Stomach (tissue), 9 donors: ENCODE data around the gene IL16. TPM values are rescaled to one million over a fixed set of nuclear protein-coding genes. Genes with fewer than 3 reads are reported as not detected.
A peak's percentile ranks its signal among the peaks of the same experiment; 100 is the strongest.

Experiments
- DNase-seq, 2 donors: peaks; one replicate each; pipeline versions ENCODE4 v3.0.0 to v3.0.0-alpha.2; 2013 to 2019
- H3K27ac ChIP-seq, 5 donors: fragments of 200-600 bp in 4 of 5; sonication (generic) in 4 of 5; one replicate each; pipeline ENCODE4 v1.5.1; 2013 to 2019; ENCODE audit warnings: mild to moderate bottlenecking in 1 of 5, moderate library complexity in 1 of 5
- H3K27me3 ChIP-seq, 3 donors: fragments of 200-600 bp; sonication (generic); one replicate each; pipeline ENCODE4 v1.5.1; 2017 to 2019; ENCODE audit warnings: mixed run types in 1 of 3
- H3K36me3 ChIP-seq, 4 donors: fragments of 200-600 bp; sonication (generic); 1 replicate in 3 of 4; 2 replicates in 1 of 4; pipeline ENCODE4 v1.5.1; 2016 to 2019
- H3K4me1 ChIP-seq, 4 donors: fragments of 200-600 bp; sonication (generic); one replicate each; pipeline ENCODE4 v1.5.1; 2016 to 2019
- H3K4me3 ChIP-seq, 4 donors: fragments of 200-600 bp; sonication (generic) in 3 of 4; one replicate each; pipeline ENCODE4 v1.5.1; 2016 to 2019; ENCODE audit warnings: mild to moderate bottlenecking in 1 of 4
- H3K9me3 ChIP-seq, 4 donors: fragments of 200-600 bp; sonication (generic); one replicate each; pipeline ENCODE4 v1.5.1; 2016 to 2019
- CTCF ChIP-seq, 7 experiments: fragments of 450-650 bp in 4 of 7; fragments of 200-600 bp in 3 of 7; sonication (generic) in 3 of 7; IDR thresholded peaks; one replicate each; pipeline ENCODE4 v1.5.1; 2016 to 2019; ENCODE audit warnings: antibody characterized with exemption in 7 of 7, control low read depth in 2 of 7, mild to moderate bottlenecking in 1 of 7
- EP300 ChIP-seq: sonication (generic); formaldehyde crosslinking; IDR thresholded peaks from one replicate; pipeline ENCODE4 v1.6.1; 2017; ENCODE audit warnings: antibody characterized with exemption
- POLR2A ChIP-seq, 4 donors: fragments of 450-650 bp; IDR thresholded peaks; one replicate each; pipeline ENCODE4 v1.6.1; 2016; ENCODE audit warnings: antibody characterized with exemption in 4 of 4, control low read depth in 2 of 4, mild to moderate bottlenecking in 1 of 4, moderate library complexity in 1 of 4
- POLR2AphosphoS5 ChIP-seq, 3 donors: sonication (generic); formaldehyde crosslinking; IDR thresholded peaks; one replicate each; pipeline ENCODE4 v1.6.1; 2016; ENCODE audit warnings: antibody characterized with exemption in 3 of 3
- WGBS, 5 donors: extraction: QIAGEN DNeasy Blood & Tissue Kit in 3 of 5; methylation state at CpG; one replicate each; pipeline versions ENCODE4 v1.1.5 to v1.1.7; 2013 to 2018; 5-methylcytosine and 5-hydroxymethylcytosine counted together
- intact Hi-C: fragments of 100-400 bp; cut with DNase I; formaldehyde crosslinking; loops from one replicate; pipeline ENCODE4 v1.15.1; 2023; ENCODE audit warnings: low total_unique reads
- polyA plus RNA-seq, 3 donors: library from polyadenylated mRNA; stranded (reverse); fragments of 200-250 nt; gene quantifications; one replicate each; pipeline ENCODE4 v1.2.3, GENCODE V29; 2013
- total RNA-seq, 5 donors: library from RNA; depleted of rRNA; stranded (reverse); fragments of >200 nt; gene quantifications; one replicate each; pipeline versions ENCODE4 v1.1.0 to v1.2.3, GENCODE V29; 2014 to 2016
- donor health status: healthy with polysubstance abuse.
- donor health status: Bipolar disorder and iron deficiency.
- donor health status: healthy.

IL16 gene
- total and polyA plus RNA-seq, 8 donors = 4.9 to 21.0 (median 8.7) TPM

GRCh38 chr15:81337713-81338157 lies 141.1 kb downstream of the IL16 start:
- Histone ChIP-seq H3K27me3 (no peaks in the 10 kb centered on the region), H3K36me3 (no peaks in the 10 kb centered on the region), H3K4me1 (no peaks in the 10 kb centered on the region), H3K9me3 (no peaks in the 10 kb centered on the region), H3K4me3 (no peak overlapping the region), H3K27ac (peak overlapping the region in 1 of 5 donors; percentile 46)
- TF ChIP-seq CTCF (IDR thresholded peaks at IDR 0.05) (no peak), POLR2A (IDR thresholded peaks at IDR 0.05) (no peak), POLR2AphosphoS5 (IDR thresholded peaks at IDR 0.05) (no peak), EP300 (no peak)
- intact Hi-C loops = no loop called here
- peak in 1 of 2 donors; percentile 26 for DNase-seq
- 66 to 84% (median 81%) methylated on average over 9 of the region's 9 CpGs for WGBS, 5 donors

- Histone ChIP-seq H3K36me3 (no peaks in the 10 kb centered on the region), H3K9me3 (no peaks in the 10 kb centered on the region), H3K27me3 (no peaks in the 10 kb centered on the region), H3K4me1 (no peaks in the 10 kb centered on the region), H3K27ac (peak overlapping the region in 1 of 5 donors; percentile 46), H3K4me3 (no peak overlapping the region)
- intact Hi-C loops = no loop called here
- DNase-seq = peak in 1 of 2 donors; percentile 76
- no peak for TF ChIP-seq POLR2A (IDR thresholded peaks at IDR 0.05)
- TF ChIP-seq CTCF (IDR thresholded peaks at IDR 0.05) = no peak
- TF ChIP-seq EP300 = no peak
- TF ChIP-seq POLR2AphosphoS5 (IDR thresholded peaks at IDR 0.05) = no peak
- 51 to 74% (median 62%) methylated on average over 8 of the region's 8 CpGs for WGBS, 5 donors
Observed at GRCh38 chr15:81338170-81339007, 141.7 kb downstream of the IL16 start.

- H3K4me1 ChIP-seq = no peaks in the 10 kb centered on the region
- DNase-seq = no peak
- H3K9me3 ChIP-seq = no peaks in the 10 kb centered on the region
- no peaks in the 10 kb centered on the region for H3K36me3 ChIP-seq
- WGBS, 5 donors = 78 to 95% (median 85%) methylated on average over 5 of the region's 5 CpGs
- no peak overlapping the region for H3K4me3 ChIP-seq
- intact Hi-C loops = no loop called here
- H3K27ac ChIP-seq = no peak overlapping the region
- TF ChIP-seq EP300 (no peak), POLR2AphosphoS5 (IDR thresholded peaks at IDR 0.05) (no peak)
- no peaks in the 10 kb centered on the region for H3K27me3 ChIP-seq
Observed at GRCh38 chr15:81339321-81339720, 142.6 kb downstream of the IL16 start.

- H3K27ac ChIP-seq = no peak overlapping the region
- H3K4me1 ChIP-seq = no peaks in the 10 kb centered on the region
- TF ChIP-seq POLR2AphosphoS5 (IDR thresholded peaks at IDR 0.05) (no peak), EP300 (no peak), POLR2A (IDR thresholded peaks at IDR 0.05) (no peak), CTCF (IDR thresholded peaks at IDR 0.05) (no peak)
- no peak for DNase-seq
- 70 to 84% (median 77%) methylated on average over 4 of the region's 4 CpGs for WGBS, 5 donors
- no peak overlapping the region for H3K4me3 ChIP-seq
- intact Hi-C loops = no loop called here
- H3K36me3 ChIP-seq = no peaks in the 10 kb centered on the region
- no peaks in the 10 kb centered on the region for H3K9me3 ChIP-seq
- no peaks in the 10 kb centered on the region for H3K27me3 ChIP-seq
Observed at GRCh38 chr15:81339851-81340250, 143.2 kb downstream of the IL16 start.

- TF ChIP-seq POLR2A (IDR thresholded peaks at IDR 0.05) (no peak), EP300 (no peak), POLR2AphosphoS5 (IDR thresholded peaks at IDR 0.05) (no peak), CTCF (IDR thresholded peaks at IDR 0.05) (no peak)
- DNase-seq = no peak
- H3K4me3 ChIP-seq = no peak overlapping the region
Observed at GRCh38 chr15:81341351-81341750, 144.7 kb downstream of the IL16 start.

More at GRCh38 chr15:81341351-81341750, 144.7 kb downstream of the IL16 start:
- intact Hi-C loops = no loop called here
- Histone ChIP-seq H3K36me3 (no peaks in the 10 kb centered on the region), H3K27ac (no peak overlapping the region), H3K27me3 (no peaks in the 10 kb centered on the region), H3K4me1 (no peaks in the 10 kb centered on the region), H3K9me3 (no peaks in the 10 kb centered on the region)
- 88 to 97% (median 93%) methylated on average over 4 of the region's 4 CpGs for WGBS, 5 donors
